Measurements from ENCODE around the gene BLOC1S3. TPM values are rescaled to one million over a fixed set of nuclear protein-coding genes. Genes with fewer than 3 reads are reported as not detected.

Gene BLOC1S3
- total and polyA plus RNA-seq, 2 of the 13 experiments (the other 11 are each of a cell fraction or from before 2014, with no cell fraction given) = 4.3 to 4.8 TPM

- Histone ChIP-seq H3K4me2 (ENCODE audit: low read depth, low read length) (peak overlapping the region; percentile 64), H2AFZ (ENCODE audit: low read length) (no peak overlapping the region), H3K27me3 (ENCODE audit: control insufficient read depth in 1 of 2, insufficient read depth in 2 of 2, low read length in 2 of 2) (0 out of 5 replicates have a peak, but pooled peaks cover 0 to 1% of the 10 kb centered on the region in 2 experiments), H3K4me3 (replicated peaks in 1 of 3; ENCODE audit: insufficient read depth in 1 of 3, low read depth in 2 of 3, low read length in 3 of 3) (peak overlapping the region in 1 of 3 experiments; percentile 44; a peak in 1 of 6 replicates), H3K9ac (ENCODE audit: insufficient read depth, low read depth, low read length) (no peak overlapping the region), H3K27ac (ENCODE audit: extremely low read length, insufficient read depth, low read length) (no peak overlapping the region), H3K79me2 (ENCODE audit: insufficient read depth, low read length) (no peaks in the 10 kb centered on the region), H3K4me1 (ENCODE audit: insufficient read depth, low read length) (peaks cover 96% of the 10 kb centered on the region), H3K9me3 (ENCODE audit: low read length) (no peaks in the 10 kb centered on the region), H3K36me3 (replicated peaks in 1 of 2; ENCODE audit: control insufficient read depth in 1 of 2, insufficient read depth in 2 of 2, low read length in 2 of 2) (no peaks in the 10 kb centered on the region), H4K20me1 (ENCODE audit: insufficient read depth, low read length) (no peaks in the 10 kb centered on the region)
- no TSS peak for BruUV-seq (replicated peaks)
- DNase-seq (ENCODE audit: low spot score) (peak; percentile 76), FAIRE-seq (peak; percentile 63), ATAC-seq (peak; percentile 33)
- in situ Hi-C loops (cut with HindIII; ENCODE audit: extremely low pct_ligation_motif_present, low pct_unique_long_range_greater_than_20kb) = no loop called here
- WGBS (ENCODE audit: low lambda C conversion rate) = 9% methylated on average over 6 of the region's 14 CpGs
- POLR2A ChIA-PET = interaction anchor here (0.9 to 4.0 kb wide), 3 partner anchors 12 to 16 kb away, joined by 3 to 29 read pairs (median 4); partner anchors contain the start of genes BLOC1S3 and TRAPPC6A
- intact Hi-C loops (cut with micrococcal nuclease; ENCODE audit: unreplicated experiment) = no loop called here
- CTCF ChIA-PET (ENCODE audit: low intra/inter-chr PET ratio, low total read pairs) = no interaction called here
- no peak for TF ChIP-seq ZSCAN30 (CRISPR knock-in tag; IDR thresholded peaks at IDR 0.05)
- no peak for TF ChIP-seq NFE2L2 (IDR thresholded peaks at IDR 0.05; ENCODE audit: low read length)
- TF ChIP-seq ZBTB20 (CRISPR knock-in tag; IDR thresholded peaks at IDR 0.05; ENCODE audit: borderline replicate concordance, low read depth) = no peak
- no peak for TF ChIP-seq HNRNPUL1 (IDR thresholded peaks at IDR 0.05; ENCODE audit: low read depth, low read length)
- TF ChIP-seq MYNN (CRISPR knock-in tag; IDR thresholded peaks at IDR 0.05; ENCODE audit: low read depth) = no peak
- TF ChIP-seq PHF21A (CRISPR knock-in tag; IDR thresholded peaks at IDR 0.05) = no peak
- TF ChIP-seq ZNF136 (CRISPR knock-in tag; IDR thresholded peaks at IDR 0.05; ENCODE audit: low read depth) = no peak
- no peak for TF ChIP-seq SOX6 (IDR thresholded peaks at IDR 0.05)
- TF ChIP-seq SOX6 (CRISPR knock-in tag; IDR thresholded peaks at IDR 0.05) = no peak
- no peak for TF ChIP-seq HNF4G (IDR thresholded peaks at IDR 0.05; ENCODE audit: borderline replicate concordance, low read depth, low read length)
- no peak for TF ChIP-seq HNF4G (CRISPR knock-in tag; IDR thresholded peaks at IDR 0.05; ENCODE audit: borderline replicate concordance, low read depth)
- TF ChIP-seq ZBTB7B (CRISPR knock-in tag; IDR thresholded peaks at IDR 0.05) = no peak
- no peak for TF ChIP-seq JUN (CRISPR knock-in tag; IDR thresholded peaks at IDR 0.05)
- no peak for TF ChIP-seq ZBTB8A (CRISPR knock-in tag; IDR thresholded peaks at IDR 0.05; ENCODE audit: borderline replicate concordance, low read depth)
- no peak for TF ChIP-seq HOXA7 (CRISPR knock-in tag; IDR thresholded peaks at IDR 0.05)
- TF ChIP-seq SMYD3 (CRISPR knock-in tag; IDR thresholded peaks at IDR 0.05) = no peak
- no peak for TF ChIP-seq SMAD1 (CRISPR knock-in tag; IDR thresholded peaks at IDR 0.05; ENCODE audit: borderline replicate concordance, low read depth)
- TF ChIP-seq ZNF281 (CRISPR knock-in tag; IDR thresholded peaks at IDR 0.05; ENCODE audit: borderline replicate concordance) = no peak
- TF ChIP-seq KAT8 (CRISPR knock-in tag; IDR thresholded peaks at IDR 0.05) = no peak
- TF ChIP-seq ARNTL (CRISPR knock-in tag; IDR thresholded peaks at IDR 0.05) = no peak
- TF ChIP-seq NR0B2 (CRISPR knock-in tag; IDR thresholded peaks at IDR 0.05) = no peak
- no peak for TF ChIP-seq ZNF782 (CRISPR knock-in tag; IDR thresholded peaks at IDR 0.05; ENCODE audit: borderline replicate concordance)
- no peak for TF ChIP-seq KDM3A (CRISPR knock-in tag; IDR thresholded peaks at IDR 0.05; ENCODE audit: low read depth)
- TF ChIP-seq TBX2 (CRISPR knock-in tag; IDR thresholded peaks at IDR 0.05; ENCODE audit: borderline replicate concordance) = no peak
These were observed 11.8 kb upstream of the BLOC1S3 start for GRCh38 chr19:45166723-45167252.

Measured in HepG2 (cell line).